GM21619 (cell line): ENCODE results near the gene C11orf91.
A peak's percentile ranks its signal among the peaks of the same experiment; 100 is the strongest.
"Not testable (repeated sequence)": the region's sequence is repeated elsewhere in the genome, so short reads cannot be mapped to it uniquely, and the experiment has no call there.

ENCODE experiments used
- ATAC-seq: cut with Tn5 transposase; IDR thresholded peaks from one replicate; pipeline ENCODE4 v1.9.1; 2021; ENCODE audit not compliant: unreplicated experiment

C11orf91 gene

DNA sequence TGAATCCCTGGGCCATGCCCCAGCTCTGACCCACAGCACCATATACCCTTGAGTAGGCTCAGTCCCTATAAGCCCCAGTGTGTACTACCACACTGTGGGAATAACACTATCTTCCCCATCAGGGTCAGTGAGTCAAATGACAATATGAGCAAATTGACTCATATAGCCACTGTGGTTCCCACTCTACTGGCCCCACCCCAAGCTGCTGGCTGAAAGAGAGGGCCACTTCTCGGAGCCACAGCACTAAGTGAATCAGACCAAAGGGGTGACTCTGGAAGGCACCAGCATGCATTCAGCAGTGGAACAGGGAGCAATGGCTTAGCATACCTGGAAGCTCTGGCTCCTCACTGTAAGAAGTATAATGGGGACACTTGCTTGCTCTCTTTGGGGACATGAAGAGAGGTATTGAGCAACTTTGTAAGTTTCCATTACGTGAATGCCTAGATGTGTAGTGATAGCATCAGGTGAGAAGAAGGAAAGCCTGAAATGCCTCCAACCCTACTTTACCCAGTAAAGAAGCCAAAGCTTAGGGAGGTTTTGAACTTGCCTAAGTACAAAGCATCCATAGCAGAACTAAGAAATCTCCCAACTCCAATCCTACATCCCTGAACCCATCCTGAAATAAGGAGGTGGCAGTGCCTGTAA lies 22.1 kb upstream of the C11orf91 start:
- peak; percentile 84 for ATAC-seq

DNA sequence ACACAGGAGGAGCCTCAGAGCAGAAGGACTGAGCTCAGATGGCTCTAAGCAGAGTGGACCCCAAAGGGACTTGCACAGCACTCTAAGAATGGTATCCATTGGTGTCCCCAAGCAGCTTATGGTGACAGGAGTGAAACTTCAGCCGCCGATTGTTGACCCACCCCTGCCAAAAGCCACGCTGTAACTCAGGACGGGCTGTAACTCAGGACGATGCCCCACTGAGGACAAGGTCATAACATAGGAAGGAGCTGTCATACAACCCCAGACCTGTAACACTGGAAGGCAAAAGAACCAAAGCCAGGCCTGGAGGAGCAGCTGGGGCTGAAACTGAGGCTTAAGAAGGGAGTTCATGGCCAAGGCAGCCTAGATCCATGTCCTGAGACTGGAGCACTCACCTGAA lies 21.4 kb upstream of the C11orf91 start:
- no peak for ATAC-seq

DNA sequence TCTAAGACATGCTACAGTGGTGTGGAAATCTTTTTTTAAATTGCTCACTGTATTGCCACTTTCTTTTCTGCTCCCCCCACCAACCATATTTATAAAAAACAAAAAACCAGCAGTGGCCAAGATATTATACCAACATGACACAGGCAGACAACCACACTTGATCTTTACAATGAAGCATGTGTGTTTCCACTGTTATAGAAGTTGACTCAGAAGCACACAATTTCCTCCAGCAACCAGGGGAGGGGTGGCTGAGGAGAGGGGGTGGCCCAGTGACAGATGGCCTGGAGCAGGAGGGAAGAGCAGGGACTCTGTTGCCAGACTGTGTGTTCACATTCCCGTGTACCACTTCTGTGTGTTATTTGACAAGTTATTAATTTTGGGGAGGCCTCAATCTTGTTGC lies 20.8 kb upstream of the C11orf91 start:
- no peak for ATAC-seq

DNA sequence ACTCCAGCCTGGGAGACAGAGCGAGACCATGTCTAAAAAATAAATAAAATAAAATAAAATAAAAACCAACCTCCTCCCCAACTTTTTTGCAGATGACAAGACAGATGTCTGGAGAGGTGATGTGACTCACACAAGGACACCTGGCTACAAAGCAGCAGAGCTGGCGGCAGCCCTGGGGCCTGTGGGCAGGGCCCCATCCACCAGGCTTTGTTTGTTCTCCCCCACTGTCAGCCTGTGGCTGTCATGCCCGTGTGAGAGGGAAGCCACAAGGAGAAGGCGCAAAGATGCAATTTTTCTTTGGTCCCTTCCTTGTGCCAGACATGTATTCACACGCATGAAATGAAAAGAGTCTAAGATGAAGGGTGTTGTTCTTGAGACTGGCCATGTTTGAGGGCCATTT lies 19.0 kb upstream of the C11orf91 start:
- no peak for ATAC-seq

DNA sequence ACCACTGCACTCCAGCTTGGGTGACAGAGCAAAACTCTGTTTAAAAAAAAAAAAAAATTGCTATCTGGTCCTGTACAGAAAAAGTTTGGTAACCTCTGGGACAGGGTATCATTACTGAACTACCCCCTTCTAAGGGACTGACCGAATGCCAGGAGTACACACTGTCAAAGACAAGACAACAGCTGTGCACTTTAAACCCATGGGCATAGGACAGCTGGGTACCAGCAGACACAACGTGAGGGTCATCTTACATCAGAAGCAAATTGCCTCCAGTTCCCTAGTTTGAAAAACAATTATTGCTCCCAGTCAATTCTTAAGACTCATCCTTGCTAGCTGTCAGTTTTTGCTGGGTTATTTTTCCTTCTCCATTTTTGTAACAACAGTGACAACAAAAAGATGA lies 17.8 kb upstream of the C11orf91 start:
- no peak for ATAC-seq

DNA sequence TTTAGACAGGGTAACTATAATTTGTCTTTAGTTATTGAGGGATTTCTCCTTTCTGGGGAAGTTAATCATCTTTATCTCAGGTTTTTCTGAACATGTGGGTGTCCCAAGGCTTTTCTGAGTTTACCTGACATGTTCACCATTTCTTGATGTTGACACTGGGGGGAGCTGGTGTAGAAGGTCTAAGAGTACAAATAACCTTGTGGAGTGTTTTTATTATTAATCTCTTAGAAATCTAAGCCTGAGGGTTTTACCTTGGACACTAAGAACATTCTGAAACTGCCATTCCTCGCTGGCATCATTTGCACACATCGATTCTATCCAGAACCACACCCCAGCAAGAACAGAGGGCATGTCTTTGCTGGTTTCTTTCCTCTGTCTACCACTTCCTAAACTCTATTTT lies 15.6 kb upstream of the C11orf91 start:
- no peak for ATAC-seq

DNA sequence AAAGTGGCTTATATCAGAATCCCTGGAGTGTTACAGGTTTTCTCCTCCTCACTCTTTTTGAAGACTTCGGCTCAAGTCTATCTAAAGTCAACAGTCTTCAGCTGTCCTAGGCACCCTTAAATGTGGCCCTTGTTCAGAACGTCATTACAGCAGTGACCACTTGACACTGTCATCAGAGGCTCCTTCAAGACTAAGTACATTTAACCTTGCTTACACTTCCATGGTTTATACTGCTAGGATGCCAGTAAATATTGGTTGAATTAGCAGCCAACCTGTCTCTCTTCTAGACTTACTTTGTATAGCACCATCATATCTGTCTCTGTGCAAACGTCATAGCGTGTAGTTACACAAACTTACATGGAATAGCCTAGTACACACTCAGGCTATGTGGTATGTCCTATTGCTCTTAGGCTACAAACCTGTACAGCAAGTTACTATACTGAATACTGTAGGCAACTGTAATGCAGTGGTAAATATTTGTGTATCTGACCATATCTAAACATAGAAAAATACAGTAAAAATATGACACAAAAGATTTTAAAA lies 13.3 kb upstream of the C11orf91 start:
- no peak for ATAC-seq

DNA sequence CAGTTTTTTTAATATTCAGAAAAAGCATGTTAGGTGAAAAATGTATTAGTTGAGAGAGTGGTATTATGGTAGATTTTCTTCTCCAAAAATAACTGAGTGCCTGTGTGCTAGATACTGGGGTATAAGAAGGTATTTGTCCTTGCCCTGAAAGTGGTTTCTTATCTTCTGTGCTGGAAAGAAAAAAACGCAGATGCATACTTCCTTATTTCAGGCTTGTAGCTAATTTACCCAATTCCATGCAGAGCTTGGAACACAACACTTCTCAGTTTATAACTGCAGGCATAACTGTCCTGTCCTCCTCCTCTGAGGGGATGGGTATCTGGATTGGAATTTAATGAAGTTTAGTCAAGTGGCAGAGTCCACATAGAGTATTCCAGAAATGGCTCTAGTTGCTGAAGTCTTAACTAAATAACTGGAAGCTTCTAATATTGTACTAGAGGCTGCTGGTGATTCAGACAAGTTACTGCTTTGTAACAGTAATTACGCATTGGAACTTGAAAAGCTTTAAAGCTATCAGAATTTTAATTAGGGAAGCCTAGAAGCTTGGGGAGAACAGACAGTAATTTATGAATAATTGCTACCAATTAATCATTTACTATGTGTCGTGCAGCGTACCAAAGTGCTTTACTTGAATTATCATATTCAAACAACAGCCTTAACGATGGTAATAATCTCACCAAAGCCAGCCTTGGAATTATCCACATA lies 12.7 kb upstream of the C11orf91 start:
- no peak for ATAC-seq

DNA sequence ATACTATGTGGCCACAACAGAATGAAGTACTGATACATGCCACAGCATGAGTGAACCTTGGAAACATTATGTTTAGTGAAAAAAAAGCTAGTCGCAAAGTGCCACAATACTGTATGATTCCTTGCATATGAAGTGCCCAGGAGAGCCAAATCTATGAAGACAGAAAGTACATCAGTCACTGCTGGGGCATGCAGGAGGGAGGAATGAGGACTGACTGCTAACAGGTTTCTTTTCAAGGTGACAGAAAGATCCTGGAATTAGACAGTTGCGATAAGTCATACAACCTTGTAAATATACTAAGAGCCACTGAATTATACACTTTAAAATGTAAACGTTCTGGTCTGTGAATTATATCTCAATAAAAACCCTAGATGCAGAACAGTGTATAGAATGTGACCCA lies 11.8 kb upstream of the C11orf91 start:
- ATAC-seq = no peak

DNA sequence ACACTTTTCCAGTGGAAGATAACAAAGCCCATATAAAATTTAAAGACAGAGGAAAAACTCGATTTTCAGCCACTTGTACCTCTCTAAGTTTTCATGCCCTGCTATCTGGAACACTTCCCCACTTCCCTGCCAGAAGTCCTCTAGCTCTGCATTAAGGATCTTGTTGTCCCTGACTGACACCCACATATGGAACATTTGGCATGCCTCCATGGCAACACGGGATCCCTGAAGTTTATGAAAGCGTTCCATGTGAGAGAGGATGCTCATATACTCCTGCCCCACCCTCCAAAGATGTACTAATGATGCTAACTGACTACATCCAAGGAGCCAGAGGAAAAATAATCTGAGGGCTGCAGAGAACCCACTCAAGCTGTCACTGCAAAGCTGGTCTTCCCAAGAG lies 8.8 kb upstream of the C11orf91 start:
- no peak for ATAC-seq

DNA sequence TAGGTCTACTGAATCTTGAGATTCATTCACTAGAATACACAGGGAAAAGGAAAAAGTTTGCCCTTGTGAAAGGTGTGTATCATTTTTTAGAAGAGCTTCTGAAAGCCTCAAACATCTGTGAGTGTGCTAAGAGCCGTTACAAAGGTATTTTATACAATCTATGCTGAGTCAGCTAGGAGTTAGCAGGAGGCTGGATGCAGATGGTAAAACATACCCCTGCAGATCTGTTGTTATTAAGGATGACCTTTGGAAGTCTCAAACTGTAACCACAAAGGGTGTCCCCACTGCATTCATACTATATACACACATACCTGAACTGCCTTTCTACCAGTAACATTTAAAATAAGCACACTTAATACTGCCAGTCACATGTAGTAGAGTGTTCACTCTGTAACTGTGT lies 8.4 kb upstream of the C11orf91 start:
- no peak for ATAC-seq

DNA sequence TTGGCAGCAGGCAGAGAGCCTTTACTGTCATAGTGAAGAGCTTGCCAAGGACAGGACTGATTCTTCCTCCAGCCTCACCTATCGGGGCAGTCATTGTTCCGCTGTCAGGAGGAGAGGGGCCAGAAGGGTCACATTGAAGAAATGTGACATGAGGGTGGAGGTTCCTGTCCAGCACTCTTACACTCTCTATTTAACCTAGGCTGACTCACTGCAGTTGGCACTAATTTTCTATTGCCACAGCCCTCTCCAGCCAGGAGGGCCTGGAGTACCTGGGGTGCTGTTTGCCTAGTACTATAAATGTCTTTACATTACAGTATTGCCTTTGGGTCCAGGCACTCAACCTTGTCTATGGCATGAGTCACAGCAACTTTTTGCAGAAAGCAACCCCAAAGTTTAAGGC lies 7.2 kb upstream of the C11orf91 start:
- not testable (repeated sequence) for ATAC-seq

DNA sequence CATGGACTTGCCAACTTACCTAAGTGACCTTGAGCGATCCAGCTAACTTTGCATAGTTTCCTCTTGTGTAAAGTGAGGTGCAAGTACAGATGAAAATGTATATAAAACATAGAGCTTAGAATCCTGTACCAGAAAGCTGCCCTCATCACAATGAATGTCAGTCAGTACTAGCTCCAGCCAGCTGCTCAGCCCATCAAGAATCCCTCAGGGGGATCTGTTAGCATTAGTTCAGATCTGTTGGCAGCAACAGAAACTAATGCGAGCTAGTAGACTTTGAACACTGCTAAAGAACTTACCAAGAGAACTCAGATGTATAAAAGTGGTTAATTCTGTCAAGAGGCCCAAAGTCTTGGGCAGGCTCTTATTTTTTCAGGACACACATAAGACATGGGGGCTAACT lies 6.3 kb upstream of the C11orf91 start:
- no peak for ATAC-seq

DNA sequence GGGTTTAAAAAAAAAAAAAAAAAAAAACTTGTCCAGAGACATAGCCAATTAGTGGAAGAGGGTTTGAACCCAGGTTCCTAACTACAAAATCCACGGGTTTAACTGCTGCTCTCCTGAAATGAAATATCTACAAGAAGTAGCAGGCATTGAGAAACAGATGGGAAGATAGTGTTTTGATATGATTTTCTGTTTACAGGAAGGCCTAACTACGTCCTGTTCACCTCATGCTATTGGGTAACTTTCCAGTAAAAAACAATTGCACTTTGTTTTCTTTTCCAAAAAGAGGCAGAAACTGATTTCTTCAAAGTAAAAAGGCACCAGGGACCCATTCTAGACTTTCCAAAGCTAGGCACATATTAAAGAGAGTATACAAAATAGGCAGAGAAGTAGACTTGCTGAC lies 5.9 kb upstream of the C11orf91 start:
- no peak for ATAC-seq

DNA sequence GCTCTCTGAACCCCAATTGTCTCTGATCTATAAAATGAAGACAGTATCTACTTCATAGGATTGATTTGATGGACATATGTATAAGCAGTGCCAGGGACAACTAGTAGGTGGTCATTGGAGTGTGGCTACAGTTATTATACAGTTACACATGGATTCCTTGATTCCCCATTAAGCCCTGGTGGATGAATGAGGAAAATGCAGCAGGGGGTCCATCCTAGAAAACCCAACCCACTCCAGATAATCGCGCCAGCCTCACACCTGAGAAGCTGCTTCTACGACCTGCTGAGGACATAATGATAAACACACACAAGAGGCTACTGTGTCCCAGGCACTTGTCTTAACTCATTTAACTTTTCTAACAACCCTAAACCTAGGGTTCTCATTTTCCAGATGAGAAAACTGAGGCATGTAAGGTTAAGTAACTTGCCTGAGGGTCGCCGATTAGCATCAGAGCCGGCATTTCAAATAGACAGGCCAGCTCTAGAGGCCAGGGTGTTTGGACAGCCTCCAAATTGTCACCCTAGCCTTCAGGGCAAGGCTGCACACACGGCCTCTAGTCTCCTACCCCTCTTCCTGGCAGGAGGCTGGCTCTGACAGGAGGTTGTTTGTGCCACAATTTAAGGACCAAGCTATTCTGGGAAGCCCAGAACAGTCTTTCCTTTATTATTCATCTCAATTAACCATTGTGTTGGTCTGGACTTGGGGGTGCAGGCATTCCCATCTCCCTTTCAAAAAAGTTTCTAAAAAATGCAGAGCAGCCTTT lies 3.8 kb upstream of the C11orf91 start:
- ATAC-seq = no peak

DNA sequence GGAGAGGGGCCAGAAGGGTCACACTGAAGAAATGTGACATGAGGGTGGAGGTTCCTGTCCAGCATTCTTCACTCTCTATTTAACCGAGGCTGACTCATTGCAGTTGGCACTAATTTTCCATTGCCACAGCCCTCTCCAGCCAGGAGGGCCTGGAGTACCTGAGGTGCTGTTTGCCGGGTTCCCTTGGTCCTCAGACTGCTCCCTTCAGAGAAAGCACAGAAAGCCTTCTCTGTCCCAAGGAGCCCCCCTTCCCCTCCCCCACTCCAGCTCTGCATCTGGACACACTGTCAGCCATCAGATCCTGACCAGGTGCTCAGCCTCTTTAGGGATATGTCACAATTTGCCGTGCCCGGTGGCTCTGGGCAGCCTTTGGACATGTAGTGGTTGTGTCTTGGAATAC lies 3.2 kb upstream of the C11orf91 start:
- no peak for ATAC-seq

DNA sequence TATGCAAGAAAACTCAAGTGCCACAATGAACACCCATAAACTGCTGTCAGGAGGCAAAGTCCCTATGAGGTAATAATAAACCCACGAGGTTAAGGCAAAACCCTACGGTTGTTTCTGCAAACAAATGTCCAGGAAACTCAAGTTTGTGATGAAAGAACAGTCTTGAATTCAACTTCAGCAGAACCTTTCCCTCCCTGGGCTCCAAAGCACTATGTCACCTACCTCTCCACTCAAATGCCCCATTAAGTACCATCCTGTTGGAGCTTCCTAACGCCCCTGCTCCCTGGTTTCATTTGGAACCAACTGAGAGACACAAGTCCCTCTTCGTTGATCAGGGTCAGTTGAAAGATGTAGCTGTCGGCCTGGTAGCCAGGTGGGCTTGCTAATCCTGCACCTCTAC lies 2.6 kb upstream of the C11orf91 start:
- no peak for ATAC-seq

DNA sequence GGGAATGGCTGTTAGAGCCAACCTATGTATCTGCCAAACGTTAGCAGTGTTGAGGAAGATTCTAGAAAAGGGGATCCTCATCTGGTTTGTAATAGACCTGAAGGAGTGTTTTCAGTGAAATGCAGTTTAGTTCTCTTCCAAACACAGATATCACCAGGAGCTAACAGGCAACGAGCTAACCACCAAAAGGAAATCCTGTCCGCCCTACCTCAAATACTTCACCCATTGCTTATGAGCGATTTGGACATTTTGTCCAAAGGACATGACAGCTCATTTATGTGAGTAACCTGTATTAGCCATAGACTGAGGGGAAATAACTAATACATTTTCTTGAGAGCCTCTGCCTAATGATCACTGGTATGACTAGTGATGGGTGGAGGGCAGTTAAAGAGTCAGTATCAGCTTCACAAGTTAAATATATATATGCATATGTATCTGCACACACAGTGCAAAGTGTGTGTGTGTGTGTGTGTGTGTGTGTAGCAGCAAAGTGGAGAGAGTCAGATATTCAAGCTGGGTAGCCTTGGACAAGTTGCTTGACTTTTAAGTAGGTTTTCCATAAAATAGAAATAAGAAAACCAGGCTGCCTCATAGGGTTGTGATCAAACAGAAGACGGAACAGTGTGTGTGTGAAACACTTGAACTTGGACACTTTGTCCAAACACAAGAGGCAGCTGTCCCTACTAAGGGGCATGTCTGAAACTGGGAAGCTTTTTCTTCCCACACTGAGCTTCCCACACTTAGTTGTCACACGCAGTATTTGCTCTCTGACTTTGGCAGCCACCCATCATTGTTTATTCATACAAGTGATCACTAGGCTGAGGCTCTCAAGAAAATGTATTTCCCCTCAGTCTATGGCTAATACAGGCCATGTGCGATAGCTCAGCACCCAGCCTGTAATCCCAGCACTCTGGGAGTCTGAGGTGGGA lies 940 bp upstream of the C11orf91 start:
- ATAC-seq = no peak

DNA sequence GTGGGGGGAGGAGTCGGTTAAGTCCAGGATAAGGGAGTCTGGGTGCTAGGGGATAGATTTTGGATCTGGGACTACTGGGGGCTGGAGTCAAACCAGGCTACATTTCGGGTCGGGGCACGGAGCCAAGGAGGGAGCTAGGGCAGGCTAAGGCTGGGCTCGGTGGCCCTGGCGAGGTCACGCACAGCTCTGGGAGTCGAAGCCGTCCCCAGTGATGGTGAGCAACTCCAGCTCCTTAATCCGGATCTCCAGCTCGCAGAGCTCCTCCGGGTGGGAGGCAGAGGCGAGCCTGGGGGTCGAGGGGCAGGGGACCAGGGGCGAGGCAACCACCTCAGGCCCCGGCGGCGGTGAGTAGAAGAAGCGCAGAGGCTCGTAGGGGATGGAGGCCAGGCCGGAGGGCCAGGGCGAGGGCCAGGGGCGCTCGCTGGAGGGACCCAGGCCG lies 544 bp downstream of the C11orf91 start:
- no peak for ATAC-seq

DNA sequence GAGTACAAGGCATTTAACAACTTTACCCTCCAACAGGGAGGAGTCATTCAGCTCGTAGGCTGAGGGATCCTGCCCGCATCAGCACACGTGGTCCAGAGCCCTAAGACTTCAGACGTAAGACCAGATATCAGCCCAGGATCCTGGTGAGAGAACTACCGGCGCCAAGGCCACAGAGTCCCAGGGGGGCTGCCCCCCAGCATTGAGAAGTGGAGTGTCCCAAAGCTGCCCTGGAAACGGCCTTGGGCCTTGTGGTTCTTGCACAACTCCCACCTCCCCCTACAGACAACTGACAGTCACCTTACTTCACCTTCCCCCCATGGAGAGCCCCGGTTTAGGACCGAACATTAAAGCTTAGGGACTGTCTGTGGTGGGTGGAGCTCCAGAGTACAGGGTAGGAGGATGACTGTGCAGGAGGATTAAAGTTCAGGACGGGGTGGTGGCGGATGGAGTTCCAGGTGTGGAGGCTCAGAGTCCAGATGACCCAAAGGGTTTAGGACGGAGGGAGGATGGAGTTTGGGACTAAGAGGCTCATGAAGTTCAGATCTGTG lies 1.0 kb downstream of the C11orf91 start:
- ATAC-seq = no peak

DNA sequence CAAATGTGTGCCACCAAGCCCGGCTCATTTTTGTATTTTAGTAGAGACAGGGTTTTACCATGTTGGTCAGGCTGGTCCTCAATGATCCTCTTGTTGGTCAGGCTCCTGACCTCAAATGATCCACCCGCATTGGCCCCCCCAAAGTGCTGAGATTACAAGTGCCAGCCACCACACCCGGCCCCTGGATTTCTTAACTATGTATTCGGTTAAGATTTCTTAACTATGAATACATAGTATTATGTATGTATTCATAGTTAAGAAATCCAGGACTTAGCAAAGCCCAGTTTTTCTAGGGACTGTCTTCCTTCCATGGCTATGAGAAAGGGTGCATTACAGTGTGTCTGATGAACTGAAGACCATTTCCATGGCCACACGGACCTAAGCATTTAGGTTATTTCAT lies 1.7 kb downstream of the C11orf91 start:
- ATAC-seq = no peak
